ENCODE measurements around the gene VSTM2L.

GRCh38 chr20:37893566-37894241 is 9.2 kb upstream of the VSTM2L start:
- TF ChIP-seq CTCF (IDR thresholded peaks at IDR 0.05), result no peak
- TF ChIP-seq POLR2A (IDR thresholded peaks at IDR 0.05), result no peak

Data from suprapubic skin (tissue), 3 donors.